Measurements from ENCODE around the gene RUNX1.

RUNX1 gene

DNA sequence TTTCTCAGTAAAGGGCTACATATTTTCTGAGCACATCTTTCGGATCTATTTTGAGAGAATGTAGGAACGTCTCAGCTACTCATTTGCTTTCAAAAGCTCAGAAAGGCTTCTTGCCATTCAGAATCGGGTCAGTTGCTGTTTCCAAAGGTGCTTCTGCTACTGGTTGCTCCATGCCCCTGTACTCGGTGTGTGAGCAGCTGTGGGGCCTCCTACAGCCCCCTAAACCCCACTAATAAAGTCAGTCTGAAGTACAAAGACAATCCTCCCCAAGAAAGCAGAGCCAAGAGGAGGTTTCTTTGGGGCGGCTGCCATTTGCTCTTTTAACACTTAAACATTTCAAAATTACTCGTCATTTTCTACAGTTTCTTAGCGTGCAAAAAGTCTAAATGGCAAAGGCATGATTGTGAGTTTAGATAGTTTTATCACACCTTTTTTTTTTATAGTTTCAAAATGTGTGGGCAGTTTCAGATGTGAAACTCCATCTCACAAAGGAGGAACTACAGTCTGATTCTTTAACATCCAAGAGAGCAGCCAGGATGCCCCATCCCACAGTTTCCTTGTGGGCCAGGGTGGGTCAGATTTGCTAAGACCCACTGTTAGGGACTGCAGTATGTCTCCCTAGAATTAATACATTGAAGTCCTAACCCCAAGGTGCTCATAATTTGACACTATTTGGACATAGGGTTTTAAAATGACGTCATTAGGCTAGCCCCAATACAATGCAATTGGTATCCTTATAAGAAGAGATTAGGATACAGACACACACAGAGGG, 4.1 kb downstream of the RUNX1 start:
- H3K27ac ChIP-seq: no peak overlapping the region
- TF ChIP-seq ZFX (IDR thresholded peaks at IDR 0.05; ENCODE audit: borderline replicate concordance): no peak
- TF ChIP-seq, protein P1, sequence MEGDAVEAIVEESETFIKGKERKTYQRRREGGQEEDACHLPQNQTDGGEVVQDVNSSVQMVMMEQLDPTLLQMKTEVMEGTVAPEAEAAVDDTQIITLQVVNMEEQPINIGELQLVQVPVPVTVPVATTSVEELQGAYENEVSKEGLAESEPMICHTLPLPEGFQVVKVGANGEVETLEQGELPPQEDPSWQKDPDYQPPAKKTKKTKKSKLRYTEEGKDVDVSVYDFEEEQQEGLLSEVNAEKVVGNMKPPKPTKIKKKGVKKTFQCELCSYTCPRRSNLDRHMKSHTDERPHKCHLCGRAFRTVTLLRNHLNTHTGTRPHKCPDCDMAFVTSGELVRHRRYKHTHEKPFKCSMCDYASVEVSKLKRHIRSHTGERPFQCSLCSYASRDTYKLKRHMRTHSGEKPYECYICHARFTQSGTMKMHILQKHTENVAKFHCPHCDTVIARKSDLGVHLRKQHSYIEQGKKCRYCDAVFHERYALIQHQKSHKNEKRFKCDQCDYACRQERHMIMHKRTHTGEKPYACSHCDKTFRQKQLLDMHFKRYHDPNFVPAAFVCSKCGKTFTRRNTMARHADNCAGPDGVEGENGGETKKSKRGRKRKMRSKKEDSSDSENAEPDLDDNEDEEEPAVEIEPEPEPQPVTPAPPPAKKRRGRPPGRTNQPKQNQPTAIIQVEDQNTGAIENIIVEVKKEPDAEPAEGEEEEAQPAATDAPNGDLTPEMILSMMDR (IDR thresholded peaks at IDR 0.05): no peak

DNA sequence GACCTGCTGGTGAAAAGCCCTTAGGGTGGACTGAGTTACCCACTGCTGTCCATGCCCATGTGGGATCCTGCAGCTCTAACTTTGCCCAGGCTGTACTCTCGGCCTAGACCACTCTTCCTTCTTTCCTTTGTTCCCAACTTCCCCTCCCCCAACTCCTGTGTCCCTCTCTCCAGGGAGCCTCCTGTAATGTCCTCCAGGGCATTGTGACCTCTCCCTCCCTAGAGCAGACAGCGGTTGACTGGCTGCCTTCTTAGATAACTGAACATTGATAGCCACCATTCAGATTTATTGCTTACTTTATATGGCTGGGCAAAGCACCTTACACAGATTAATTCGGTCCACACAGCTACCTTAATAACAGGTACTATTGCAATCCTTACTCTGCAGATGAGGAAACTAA, 5.0 kb downstream of the RUNX1 start:
- H3K27ac ChIP-seq: no peak overlapping the region
- TF ChIP-seq ZFX (IDR thresholded peaks at IDR 0.05; ENCODE audit: borderline replicate concordance): no peak
- TF ChIP-seq, protein P1 (IDR thresholded peaks at IDR 0.05): no peak

DNA sequence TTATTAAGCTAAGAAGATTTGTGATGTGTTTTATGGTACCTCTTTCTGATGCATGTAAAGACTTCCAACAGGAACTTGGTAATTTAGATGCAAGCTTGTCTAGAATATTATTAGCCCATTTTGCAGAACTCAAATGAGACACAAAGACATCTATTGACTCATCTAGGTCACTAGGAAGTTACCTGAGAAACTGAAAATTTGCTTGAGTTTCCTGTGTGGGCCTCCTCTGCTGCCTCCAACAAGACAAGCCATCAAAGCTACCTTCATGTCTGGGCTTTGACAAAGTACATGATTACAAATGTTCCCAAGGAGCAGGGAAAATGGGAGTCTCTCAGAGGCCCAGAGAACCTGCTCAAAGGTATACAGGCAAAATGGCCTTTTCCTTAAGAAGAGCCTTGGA, 5.6 kb downstream of the RUNX1 start:
- no peak overlapping the region for H3K27ac ChIP-seq

DNA sequence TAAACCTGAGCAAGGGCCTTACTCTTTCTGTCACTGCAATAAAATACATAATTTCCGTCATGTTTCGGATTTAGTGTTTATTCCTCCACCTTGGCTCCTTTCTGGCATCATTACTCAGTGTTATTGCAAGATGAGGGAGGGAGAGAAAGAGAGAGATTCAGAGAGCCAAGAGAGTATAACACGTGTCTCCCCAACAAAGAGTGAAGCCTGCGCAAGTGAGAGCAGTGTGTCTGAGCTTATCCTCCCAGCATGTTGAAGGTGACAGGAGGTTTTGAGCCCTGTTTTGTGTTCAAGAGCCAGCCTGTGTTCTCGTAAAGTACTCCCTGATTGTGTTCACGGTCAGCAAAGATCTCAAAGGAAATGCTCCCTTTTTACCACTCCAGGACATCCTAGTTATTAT, 6.3 kb downstream of the RUNX1 start:
- TF ChIP-seq, protein P1 (IDR thresholded peaks at IDR 0.05): no peak
- TF ChIP-seq ZFX (IDR thresholded peaks at IDR 0.05; ENCODE audit: borderline replicate concordance): no peak
- H3K27ac ChIP-seq: no peak overlapping the region

More for the DNA sequence above, 5.6 kb downstream of the RUNX1 start:
- no peak for TF ChIP-seq ZFX (IDR thresholded peaks at IDR 0.05; ENCODE audit: borderline replicate concordance)
- TF ChIP-seq, protein P1 (IDR thresholded peaks at IDR 0.05): no peak

DNA sequence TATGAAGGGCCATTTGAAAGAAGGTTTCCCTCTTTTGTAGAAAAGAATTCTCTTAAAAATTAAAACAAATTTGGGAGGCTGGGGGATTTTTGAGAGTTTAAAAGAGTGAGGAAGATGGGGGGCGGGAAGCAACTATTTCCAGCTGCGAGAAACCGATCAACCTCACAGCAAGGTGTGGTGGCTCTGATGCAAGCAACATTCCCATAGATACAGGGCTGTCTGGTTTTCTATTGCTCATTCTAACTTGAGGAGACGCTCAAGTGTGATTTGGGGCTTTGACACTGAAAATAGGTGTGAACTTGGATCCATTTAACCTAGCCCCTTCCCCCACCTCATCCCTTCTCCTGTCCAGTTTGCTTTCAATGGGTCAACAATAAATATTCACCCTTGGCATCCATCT, 7.2 kb downstream of the RUNX1 start:
- TF ChIP-seq, protein P1 (IDR thresholded peaks at IDR 0.05): no peak
- TF ChIP-seq ZFX (IDR thresholded peaks at IDR 0.05; ENCODE audit: borderline replicate concordance): no peak
- no peak overlapping the region for H3K27ac ChIP-seq

DNA sequence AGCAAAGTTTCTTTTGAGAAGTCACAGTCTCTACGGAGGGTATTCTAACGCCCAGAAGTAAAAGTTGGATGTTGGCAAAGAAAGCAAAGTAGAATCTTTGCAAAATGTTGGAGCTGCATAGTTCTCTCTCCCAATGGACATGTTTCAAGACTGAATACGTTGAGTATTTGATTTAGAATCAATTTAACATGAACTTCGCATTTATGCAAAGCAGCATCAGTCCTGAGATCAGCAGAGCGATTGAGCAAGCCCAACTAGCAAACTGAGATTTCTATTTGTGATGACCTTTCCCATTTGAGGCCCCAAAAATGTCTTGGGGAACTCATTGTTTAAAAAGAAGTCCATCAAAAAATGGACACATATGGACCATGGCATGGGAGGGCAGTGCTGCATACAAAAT, 8.0 kb downstream of the RUNX1 start:
- no peak overlapping the region for H3K27ac ChIP-seq
- no peak for TF ChIP-seq ZFX (IDR thresholded peaks at IDR 0.05; ENCODE audit: borderline replicate concordance)
- TF ChIP-seq, protein P1 (IDR thresholded peaks at IDR 0.05): no peak

DNA sequence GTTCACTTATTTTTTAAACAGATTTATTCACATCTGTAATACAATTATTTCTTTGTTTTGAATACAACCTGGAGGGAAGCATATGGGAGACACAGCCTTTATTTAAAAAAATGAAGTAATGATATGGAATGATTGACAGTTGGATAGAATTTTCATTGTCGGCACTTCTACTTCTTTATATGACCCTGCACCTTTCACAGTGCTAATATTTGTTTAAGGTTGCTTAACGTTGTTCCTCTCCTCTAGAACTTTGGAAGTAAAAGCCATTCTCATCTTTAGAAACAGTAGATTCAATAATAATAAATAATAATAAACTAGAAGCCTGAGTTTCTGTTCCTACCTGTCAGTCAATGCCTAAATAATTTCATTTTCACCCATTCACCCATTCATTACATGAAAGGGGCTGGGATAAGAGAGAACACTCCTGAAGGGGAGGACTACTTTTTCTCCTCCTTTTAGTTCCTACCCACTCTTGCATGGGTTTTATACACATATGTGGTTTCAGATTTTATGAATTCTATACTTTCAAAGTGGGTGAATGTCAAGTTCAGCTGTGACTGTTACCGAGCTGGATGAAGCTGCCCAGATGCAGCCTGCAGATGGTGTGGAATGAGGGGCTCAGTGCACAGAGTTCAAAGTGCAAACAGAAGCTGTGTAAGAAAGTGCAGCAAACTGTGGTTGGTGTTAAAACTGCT, 9.4 kb downstream of the RUNX1 start:
- H3K27ac ChIP-seq: no peak overlapping the region
- no peak for TF ChIP-seq ZFX (IDR thresholded peaks at IDR 0.05; ENCODE audit: borderline replicate concordance)
- TF ChIP-seq, protein P1 (IDR thresholded peaks at IDR 0.05): no peak

Measured in 22Rv1 (cell line).